AG04450 (cell line): ENCODE data around the gene GPC6. TPM values are rescaled to one million over a fixed set of nuclear protein-coding genes. Genes with fewer than 3 reads are reported as not detected.

Source experiments
- CTCF ChIA-PET: fragments of 300-600, 350-600 bp; formaldehyde crosslinking; extraction: SDS; loops from one replicate; lab custom pipeline; 2022; ENCODE audit warnings: antibody characterized with exemption, inconsistent platforms; lab: Charles Lee
- POLR2A ChIA-PET: fragments of 350-600 bp; formaldehyde crosslinking; extraction: SDS; loops from one replicate; lab custom pipeline; 2021; ENCODE audit warnings: antibody characterized with exemption, inconsistent platforms; lab: Yijun Ruan, JAX
- DNase-seq: peaks from one replicate; pipeline ENCODE4 v3.0.0-alpha.2; 2011; ENCODE audit warnings: low read depth, low spot score
- H3K27ac ChIP-seq: one replicate; pipeline ENCODE4 v1.5.1; 2012; ENCODE audit warnings: low read depth, low read length, control low read depth
- H3K27me3 ChIP-seq: one replicate; pipeline ENCODE4 v1.6.0; 2012; ENCODE audit warnings: low read length; ENCODE audit not compliant: control insufficient read depth, insufficient read depth
- H3K4me3 ChIP-seq: 2 replicates; pipeline ENCODE4 v1.5.1; 2011; ENCODE audit warnings: mild to moderate bottlenecking, low read depth, low read length, control low read depth
- H3K9me3 ChIP-seq: 2 replicates; pipeline ENCODE4 v1.5.1; 2012; ENCODE audit warnings: low read length; ENCODE audit not compliant: control insufficient read depth, insufficient read depth
- CTCF ChIP-seq: IDR thresholded peaks from 2 replicates; pipeline ENCODE4 v1.5.1; 2011; ENCODE audit warnings: low read depth, low read length, control low read depth, inconsistent platforms
- polyA minus RNA-seq: library from RNA; depleted of rRNA, polyadenylated mRNA; stranded (reverse); fragments of >200 nt; gene quantifications from 2 replicates; pipeline ENCODE4 v1.2.3, GENCODE V29; 2011; rRNA and poly(A)+ RNA removed
- polyA plus RNA-seq: library from polyadenylated mRNA; depleted of rRNA; stranded (reverse); fragments of >200 nt; gene quantifications from 2 replicates; pipeline ENCODE4 v1.2.3, GENCODE V29; 2011; rRNA removed

Gene GPC6
- polyA plus RNA-seq (40.4 and 41.1 TPM in 2 replicates), polyA minus RNA-seq (88.6 and 111 TPM in 2 replicates)

GRCh38 chr13:93226623-93227279 lies at the start of gene GPC6:
Gene GPC6, plus strand, starts transcription at chr13:93226807.
- ChIA-PET POLR2A (interaction anchor here (0.5 kb wide), 1 partner anchor 542 kb away, joined by 3 read pairs; no protein-coding TSS in a partner anchor), CTCF (interaction anchor here (1.1 to 1.7 kb wide), 4 partner anchors 509 to 1135 kb away, joined by 3 to 5 read pairs (median 4); no protein-coding TSS in a partner anchor)
- Histone ChIP-seq H3K27me3 (no peaks in the 10 kb centered on the region), H3K27ac (peak within 1 kb of the TSS; percentile 91), H3K4me3 (peak within 1 kb of the TSS; percentile 80), H3K9me3 (no peaks in the 10 kb centered on the region; the same call in 1 of the 2 replicates)
- TF ChIP-seq CTCF, result no peak
- DNase-seq, result peak; percentile 88

GRCh38 chr13:93180356-93180969 lies 46.1 kb upstream of the GPC6 start:
- peak; percentile 16 for DNase-seq
- Histone ChIP-seq H3K27ac (no peak overlapping the region), H3K27me3 (no peaks in the 10 kb centered on the region), H3K9me3 (no peaks in the 10 kb centered on the region), H3K4me3 (no peak overlapping the region)
- POLR2A ChIA-PET, result no interaction called here
- CTCF ChIA-PET, result no interaction called here
- no peak for TF ChIP-seq CTCF

GRCh38 chr13:93182406-93182805 lies 44.2 kb upstream of the GPC6 start:
- POLR2A ChIA-PET, result no interaction called here
- no peak overlapping the region for H3K27ac ChIP-seq
- no peak for TF ChIP-seq CTCF
- DNase-seq, result no peak
- H3K9me3 ChIP-seq, result no peaks in the 10 kb centered on the region
- no peak overlapping the region for H3K4me3 ChIP-seq
- CTCF ChIA-PET, result no interaction called here
- no peaks in the 10 kb centered on the region for H3K27me3 ChIP-seq

GRCh38 chr13:93183302-93183701 lies 43.3 kb upstream of the GPC6 start:
- POLR2A ChIA-PET, result no interaction called here
- no peak for TF ChIP-seq CTCF
- Histone ChIP-seq H3K4me3 (no peak overlapping the region), H3K9me3 (no peaks in the 10 kb centered on the region), H3K27ac (no peak overlapping the region), H3K27me3 (no peaks in the 10 kb centered on the region)
- CTCF ChIA-PET, result no interaction called here
- DNase-seq, result no peak

GRCh38 chr13:93190006-93190405 lies 36.6 kb upstream of the GPC6 start:
- TF ChIP-seq CTCF, result no peak
- ChIA-PET POLR2A (no interaction called here), CTCF (interaction anchor here (0.5 kb wide), 1 partner anchor 346 kb away, joined by 4 read pairs; no protein-coding TSS in a partner anchor)
- H3K4me3 ChIP-seq, result no peak overlapping the region
- DNase-seq, result no peak
- H3K27me3 ChIP-seq, result no peaks in the 10 kb centered on the region
- H3K27ac ChIP-seq, result no peak overlapping the region
- peaks cover 7% of the 10 kb centered on the region; the same call in 1 of the 2 replicates for H3K9me3 ChIP-seq
